Measurements from ENCODE around the gene SAMD4A.

SAMD4A gene

GRCh38 chr14:54698966-54699530 lies 132.1 kb downstream of the SAMD4A start:
- peak in 1 of 56 donors; percentile 18 for DNase-seq

DNA sequence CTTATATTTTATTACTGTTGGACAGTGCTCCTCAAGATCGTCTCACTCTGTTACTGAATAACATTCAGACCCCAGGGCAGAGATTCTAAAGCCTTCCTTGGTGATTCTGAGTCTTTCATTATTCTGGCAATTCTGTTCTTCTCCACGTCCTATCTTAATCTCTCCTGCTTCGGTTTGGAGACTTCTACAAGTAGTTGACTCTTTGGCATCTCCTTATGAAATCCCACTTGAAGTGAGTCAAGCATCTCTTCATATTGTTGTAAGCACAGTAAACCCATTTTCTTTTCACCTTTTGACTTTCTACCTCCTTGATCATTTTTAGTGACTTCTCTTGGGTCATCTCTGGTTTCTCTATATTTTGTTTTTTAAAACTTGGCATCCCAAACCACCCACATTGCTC lies 132.8 kb downstream of the SAMD4A start:
- no peak for DNase-seq

DNA sequence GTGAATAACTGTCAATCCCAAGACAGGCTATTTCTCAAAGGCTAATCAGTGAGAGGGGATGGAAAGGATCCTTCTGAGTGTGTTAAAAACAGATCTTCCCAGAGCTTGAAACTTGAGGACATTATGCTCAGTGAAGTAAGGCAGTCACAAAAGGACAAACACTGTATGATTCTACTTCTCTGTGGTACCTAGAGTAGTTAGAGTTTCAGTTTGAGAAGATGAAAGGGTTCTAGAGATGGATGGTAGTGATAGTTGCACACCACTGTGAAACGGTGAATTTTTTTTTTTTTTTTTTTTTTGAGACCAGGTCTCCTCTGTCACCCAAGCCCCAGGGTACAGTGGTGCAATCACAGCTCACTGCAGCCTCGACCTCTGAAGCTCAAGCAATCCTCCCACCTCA lies 133.8 kb downstream of the SAMD4A start:
- DNase-seq, result no peak

DNA sequence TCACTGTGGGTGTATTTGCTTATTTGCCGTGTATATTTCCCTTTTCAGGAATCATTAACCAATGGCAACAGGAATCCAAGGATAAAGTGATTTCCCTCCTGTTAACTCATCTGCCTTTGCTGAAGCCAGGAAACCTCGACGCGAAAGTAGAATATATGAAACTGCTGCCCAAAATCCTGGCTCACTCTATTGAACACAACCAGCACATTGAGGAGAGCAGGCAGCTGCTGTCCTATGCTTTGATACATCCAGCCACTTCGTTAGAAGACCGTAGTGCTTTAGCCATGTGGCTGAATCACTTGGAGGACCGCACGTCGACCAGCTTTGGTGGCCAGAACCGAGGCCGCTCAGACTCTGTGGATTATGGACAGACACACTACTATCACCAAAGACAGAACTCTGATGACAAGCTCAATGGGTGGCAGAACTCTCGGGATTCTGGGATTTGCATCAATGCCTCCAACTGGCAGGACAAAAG lies 135.1 kb downstream of the SAMD4A start:
- DNase-seq, result no peak

DNA sequence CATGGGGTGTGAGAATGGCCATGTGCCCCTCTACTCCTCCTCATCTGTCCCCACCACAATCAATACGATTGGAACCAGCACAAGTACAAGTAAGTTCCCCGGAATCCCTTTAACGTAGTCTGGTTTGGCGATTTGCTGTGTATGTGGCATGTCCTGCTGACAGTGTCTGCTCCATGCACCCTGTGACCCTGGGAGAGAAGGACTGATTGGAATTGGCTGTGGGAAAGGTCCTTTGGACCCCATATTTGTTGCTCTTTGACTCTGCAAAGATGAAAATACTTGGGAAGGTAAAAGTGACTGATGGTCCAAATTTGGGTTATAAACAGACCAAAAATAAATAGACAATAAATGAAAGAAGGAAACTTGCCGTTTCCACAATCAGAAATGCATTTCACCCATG lies 135.6 kb downstream of the SAMD4A start:
- no peak for DNase-seq

GRCh38 chr14:54703082-54703481 lies 136.2 kb downstream of the SAMD4A start:
- no peak for DNase-seq

GRCh38 chr14:54703724-54704123 lies 136.8 kb downstream of the SAMD4A start:
- no peak for DNase-seq

DNA sequence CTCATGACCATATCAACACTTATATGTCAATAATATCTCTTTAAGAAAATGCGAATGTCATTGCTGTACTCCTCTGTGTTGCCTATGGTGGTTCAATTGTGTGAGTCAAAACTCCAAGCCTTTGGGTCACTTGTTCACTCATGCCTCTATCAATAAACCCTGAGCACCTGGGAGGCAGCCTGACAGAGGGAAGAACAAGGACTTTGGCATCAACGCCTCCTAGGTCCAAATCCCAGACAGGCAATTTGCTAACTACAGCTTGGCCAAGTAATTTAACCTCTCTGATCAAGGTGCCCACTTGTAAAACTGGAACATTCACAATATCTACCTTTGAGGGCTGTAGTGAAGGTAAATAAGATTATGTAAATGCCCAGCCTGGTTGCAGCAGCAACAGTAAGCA lies 137.8 kb downstream of the SAMD4A start:
- DNase-seq, result no peak

DNA sequence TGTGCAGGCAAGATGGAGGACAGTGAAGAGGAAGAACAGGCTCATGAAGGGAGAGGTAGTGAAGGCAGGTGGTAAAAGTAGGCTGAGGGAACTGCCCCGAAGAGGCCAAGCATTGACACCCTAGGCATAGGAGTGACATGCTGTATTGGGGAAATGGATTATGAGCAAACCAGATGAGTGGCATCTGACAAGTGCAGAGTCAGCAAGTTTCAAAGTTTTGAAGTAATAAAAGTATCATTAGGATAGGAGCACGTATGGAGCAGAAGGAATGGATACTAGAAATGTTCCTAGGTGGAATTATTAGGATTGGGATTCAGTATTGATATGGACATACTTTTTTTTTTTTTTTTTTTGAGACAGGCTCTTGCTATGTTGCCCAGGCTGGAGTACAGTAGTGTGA lies 139.8 kb downstream of the SAMD4A start:
- no peak for DNase-seq

- no peak for DNase-seq
Observed at GRCh38 chr14:54708161-54708560, 141.2 kb downstream of the SAMD4A start.

- no peak for DNase-seq
Observed at GRCh38 chr14:54708982-54709381, 142.1 kb downstream of the SAMD4A start.

DNA sequence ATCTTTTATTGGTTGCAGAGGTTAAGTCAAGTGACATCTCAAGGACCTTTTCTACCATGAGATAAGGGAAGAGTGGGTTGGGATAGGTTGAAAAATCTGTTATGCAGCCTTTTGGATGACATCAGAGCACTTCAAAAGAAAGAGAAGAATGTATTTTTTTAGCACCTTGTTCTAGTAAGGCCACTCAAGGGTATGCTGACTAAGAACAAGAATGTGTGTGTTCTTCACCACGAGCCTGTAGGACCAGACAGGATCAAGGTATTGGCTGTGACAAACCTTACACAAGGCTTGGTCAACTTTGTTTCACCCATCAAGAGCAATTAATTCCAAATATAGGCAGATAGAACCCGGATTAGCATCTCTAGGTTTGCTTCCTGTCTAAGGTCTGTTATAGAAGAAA lies 142.5 kb downstream of the SAMD4A start:
- DNase-seq, result no peak

- DNase-seq, result no peak
Observed at GRCh38 chr14:54709867-54710266, 142.9 kb downstream of the SAMD4A start.

- DNase-seq, result no peak
Observed at GRCh38 chr14:54711312-54711711, 144.4 kb downstream of the SAMD4A start.

DNA sequence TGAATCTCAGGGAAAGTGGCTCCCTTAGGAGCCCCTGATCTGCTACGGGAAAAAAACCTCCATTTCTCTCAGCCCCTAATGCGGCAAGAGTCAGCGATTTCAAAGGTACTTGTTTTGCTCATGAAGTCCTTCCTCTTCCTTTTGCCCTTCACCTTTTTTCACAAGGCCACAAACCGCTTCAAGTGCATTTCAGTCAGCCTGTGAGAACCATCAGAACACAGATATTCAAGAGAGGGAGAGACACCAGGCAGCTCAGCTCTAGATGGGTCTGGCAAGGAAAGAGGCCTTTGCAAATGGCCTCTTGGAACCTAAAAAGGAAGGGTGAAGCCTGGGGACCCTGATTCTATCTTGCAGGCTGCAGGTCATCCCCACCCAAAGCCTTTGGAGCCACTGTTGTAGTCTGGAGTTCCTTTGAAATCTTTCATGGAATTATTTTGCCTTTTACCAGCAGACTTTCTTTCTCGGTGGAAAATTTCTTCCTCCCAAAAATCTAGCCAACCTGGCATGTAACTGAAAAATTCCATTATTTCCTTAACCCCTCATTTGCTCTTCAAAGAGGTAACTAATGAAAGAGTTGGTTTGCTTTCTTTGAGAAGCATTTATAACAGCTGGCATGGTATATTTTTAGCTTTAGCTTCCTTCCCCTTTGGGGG lies 145.0 kb downstream of the SAMD4A start:
- DNase-seq, result no peak

DNA sequence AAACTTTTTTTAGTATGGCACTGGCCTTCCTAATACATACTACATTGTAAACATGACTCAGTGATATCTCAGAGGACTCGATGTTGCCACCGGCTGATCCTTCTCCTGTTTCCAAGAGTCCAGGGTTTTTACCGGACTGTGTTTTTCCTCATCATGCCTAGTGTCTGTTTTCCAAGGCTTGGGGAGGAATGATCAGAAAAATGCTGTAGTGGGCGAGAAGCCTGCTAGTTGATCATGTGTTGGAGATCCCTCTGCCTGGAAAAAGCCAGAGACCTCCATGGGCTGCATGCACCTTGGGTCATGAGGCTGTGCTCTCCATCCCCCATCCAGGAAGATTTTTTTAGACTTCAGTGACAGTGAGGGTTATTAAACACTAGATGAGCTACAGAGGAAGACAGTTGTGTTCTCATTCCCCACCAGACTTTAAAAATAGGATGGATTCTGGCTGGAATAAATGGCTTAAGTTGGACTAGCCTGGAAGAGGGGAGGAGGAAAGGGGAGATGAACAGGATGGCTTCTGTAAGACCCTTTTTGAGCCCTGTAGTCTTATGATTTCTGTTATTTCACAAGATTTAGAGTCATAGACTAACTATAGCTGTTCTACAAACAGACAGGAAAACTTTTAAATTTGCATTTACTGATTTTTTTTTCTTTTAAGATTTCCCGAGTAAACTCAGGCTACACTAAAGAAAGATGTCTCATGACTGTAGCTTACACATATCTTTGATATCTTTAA lies 145.7 kb downstream of the SAMD4A start:
- DNase-seq, result no peak

DNA sequence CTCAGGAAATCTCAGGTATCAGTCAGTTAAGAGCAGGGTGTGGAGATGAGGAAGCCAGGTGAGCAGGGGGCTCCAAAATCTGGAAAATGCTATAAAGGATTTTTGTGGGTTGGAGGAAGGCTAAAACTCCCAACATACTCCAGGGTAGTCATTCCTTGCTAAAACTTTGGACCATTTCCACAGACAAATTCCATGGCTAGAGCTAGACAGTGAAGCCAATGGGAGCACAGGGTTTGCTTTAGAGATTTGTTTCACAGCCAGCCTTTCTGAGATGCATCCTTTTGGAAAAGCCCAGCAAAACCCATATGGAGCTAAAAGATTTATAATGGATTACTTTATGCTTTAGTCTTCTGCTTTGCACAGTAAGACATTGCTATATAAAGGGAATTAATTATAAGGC lies 146.5 kb downstream of the SAMD4A start:
- no peak for DNase-seq

DNA sequence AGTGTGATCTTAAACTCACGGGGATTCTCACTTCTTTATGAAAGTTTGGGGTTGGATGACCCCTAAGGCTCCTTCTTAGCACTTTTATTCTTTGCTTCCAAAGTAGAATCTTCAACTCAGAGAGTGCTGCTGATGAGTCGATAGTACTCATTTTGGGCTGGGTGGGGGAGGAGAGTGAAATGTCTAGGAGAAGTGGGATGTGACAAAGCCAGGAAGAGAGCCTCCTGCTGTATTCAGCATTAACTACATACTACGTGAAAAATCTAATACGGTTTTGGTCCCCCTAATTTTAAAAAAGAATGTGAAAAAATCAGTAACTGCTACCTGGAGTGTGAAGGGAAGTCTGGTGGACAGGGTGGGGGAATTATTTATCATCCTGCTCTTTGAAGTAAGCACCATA lies 148.3 kb downstream of the SAMD4A start:
- no peak for DNase-seq

DNA sequence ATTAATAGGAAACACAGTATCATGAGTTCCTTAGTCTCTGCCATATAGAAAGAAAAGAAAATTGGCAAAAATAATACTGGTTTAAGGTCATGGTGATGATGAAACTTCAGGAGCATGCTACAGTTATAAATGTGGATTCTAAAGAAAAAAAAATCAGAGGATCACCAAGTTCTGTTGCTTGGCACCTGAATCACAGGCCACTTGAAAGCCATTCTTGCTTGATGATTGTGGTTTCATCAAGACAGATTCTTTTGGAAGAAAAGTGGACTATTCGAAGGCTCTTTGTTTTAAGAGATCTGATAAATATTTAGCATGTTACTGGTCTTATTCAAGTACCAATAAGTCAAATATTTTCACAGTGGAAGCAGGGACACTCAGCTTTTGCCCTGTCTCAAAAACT lies 148.9 kb downstream of the SAMD4A start:
- DNase-seq, result no peak

DNA sequence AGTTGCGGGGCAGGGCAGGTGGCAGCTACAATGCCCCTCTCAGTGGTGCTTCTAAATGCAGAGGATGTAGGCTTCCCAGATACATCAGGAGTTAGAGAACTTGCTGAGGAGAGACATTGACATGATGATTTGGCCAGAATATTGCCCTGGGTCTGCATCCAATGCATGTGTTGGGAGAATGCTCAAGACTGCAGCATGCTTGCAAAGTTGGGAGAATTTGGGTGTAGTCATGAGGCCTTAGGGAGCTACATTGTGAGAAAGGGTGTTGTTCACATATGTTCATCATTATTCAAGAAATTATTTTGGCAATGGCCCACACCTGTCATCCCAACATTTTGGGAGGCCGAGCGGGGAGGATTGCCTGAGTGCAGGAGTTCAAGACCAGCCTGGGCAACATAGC lies 149.9 kb downstream of the SAMD4A start:
- no peak for DNase-seq

GRCh38 chr14:54718046-54718445 lies 151.1 kb downstream of the SAMD4A start:
- no peak for DNase-seq

DNA sequence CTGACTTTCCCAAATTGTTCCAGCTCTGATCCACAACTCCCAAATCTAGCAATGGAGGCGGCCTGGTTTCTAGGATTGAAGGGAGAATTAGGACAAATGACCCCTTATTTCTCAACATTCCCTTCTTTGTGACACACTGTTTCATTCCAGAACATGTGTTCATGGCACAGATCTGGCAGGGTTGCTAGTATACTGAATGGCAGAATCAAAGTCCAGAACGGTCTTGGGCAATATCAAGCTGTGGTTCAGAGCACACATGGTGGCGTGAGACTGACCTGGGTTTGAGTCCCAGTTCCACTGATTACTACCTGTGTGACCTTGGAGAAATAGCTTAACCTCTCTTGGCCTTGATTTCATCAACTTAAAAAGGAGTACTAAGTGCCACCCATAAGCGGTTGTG lies 152.5 kb downstream of the SAMD4A start:
- DNase-seq, result no peak
